GM19452 (cell line): ENCODE results near the gene DCAF7.

ENCODE experiments used
- ATAC-seq: cut with Tn5 transposase; IDR thresholded peaks from one replicate; pipeline ENCODE4 v1.9.1; 2021; ENCODE audit not compliant: unreplicated experiment

DCAF7 gene

DNA sequence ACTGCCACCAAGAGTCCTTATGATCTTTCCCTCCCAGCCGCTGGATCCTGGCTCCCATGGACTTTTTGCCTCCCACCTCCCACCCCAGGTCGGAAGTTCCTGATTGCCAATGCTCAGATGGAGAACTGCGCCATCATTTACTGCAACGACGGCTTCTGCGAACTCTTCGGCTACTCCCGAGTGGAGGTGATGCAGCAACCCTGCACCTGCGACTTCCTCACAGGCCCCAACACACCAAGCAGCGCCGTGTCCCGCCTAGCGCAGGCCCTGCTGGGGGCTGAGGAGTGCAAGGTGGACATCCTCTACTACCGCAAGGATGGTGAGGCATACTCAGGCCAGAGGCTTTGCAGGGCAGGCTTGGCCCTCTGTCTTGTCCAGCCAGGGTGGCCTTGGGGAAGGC is 26.2 kb upstream of the DCAF7 start:
- no peak for ATAC-seq

GRCh38 chr17:63525190-63525946 is 24.9 kb upstream of the DCAF7 start:
- ATAC-seq, result no peak

DNA sequence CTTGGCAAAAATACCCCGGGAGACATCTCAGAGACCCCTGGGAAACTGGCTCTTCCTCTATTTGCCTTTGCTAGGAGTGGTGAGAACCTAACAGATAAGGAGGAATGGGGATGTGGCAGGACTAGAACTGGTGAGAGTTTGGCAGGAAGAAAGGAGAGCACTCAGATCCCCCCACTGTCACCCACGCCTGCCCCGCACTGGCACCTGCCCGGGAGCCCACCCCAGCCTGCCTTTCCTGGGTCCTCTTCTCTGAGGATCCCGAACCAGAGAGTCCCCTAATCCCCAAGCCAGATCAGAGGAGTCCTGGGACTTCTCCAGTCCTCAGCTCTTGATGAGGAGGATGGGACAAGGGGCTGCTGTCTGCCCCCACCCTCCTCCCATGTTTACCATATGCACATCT is 23.4 kb upstream of the DCAF7 start:
- ATAC-seq, result no peak

DNA sequence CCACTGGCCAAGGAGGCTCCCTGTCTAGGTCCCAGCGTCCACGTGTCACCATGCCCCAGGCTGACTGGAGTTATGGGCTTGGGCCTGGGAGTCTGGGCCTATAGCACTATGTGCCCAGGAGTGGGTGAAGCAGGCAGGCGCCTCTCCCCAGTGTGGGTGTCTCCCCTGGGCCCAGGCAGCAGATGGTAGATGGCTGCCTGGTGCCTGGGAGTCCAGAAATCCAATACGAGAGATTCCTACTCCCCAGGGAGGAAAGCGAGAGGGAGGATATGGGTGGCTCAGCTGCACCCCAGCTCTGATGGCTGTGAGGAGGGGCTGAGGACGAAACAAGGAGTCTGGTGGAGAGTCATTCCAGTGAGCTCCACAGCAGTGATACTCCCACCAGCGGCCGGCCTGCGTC is 22.1 kb upstream of the DCAF7 start:
- ATAC-seq, result no peak

GRCh38 chr17:63529711-63530556 is 20.3 kb upstream of the DCAF7 start:
- no peak for ATAC-seq

DNA sequence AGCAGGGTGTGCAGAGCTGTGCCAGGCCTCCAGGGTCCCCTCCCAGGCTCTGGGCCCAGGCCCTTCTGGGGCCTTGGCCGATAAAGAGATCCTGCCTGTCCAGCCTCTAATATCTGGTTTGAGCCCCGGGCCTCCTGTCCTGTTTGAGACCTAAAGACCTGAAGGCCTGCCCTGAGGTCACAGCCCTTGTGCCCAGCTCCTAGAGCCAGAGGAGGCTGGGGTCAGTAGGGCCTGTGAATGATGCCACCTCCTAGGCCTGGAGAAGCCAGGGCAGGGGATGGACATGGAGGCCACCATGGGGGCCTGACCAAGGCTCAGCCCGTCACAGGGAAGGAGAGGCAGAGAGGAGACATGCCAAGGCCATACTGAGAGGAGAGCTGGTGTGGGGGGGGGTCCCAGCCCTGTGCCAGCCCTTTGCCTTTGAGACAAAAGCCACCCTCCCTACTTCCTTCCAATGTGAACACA is 19.7 kb upstream of the DCAF7 start:
- no peak for ATAC-seq

GRCh38 chr17:63531022-63531965 is 19.0 kb upstream of the DCAF7 start:
- no peak for ATAC-seq

DNA sequence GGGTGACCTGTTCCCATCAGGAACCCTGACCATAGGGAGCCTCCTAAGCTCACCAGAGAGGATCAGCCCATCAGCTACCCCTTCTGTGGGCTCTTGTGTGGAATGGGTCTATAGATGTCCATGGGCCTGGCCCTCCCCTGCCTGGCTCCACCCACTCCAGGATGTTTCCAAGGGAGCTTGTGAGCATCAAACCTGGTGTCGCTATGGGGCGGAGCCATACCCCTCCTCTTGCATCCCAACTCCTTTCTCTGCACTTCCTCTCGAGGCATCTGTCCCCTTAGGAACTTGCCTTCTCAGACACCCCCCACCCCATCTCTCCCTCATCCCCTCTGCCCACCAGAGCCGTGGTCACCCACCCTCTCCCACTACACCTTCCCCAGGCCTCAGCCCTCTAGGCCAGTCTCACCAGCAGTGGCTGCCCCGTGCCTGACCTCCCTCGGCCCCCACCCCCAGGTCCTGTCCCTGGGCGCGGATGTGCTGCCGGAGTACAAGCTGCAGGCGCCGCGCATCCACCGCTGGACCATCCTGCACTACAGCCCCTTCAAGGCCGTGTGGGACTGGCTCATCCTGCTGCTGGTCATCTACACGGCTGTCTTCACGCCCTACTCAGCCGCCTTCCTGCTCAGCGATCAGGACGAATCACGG is 16.7 kb upstream of the DCAF7 start:
- no peak for ATAC-seq

GRCh38 chr17:63534078-63534570 is 16.2 kb upstream of the DCAF7 start:
- no peak for ATAC-seq

DNA sequence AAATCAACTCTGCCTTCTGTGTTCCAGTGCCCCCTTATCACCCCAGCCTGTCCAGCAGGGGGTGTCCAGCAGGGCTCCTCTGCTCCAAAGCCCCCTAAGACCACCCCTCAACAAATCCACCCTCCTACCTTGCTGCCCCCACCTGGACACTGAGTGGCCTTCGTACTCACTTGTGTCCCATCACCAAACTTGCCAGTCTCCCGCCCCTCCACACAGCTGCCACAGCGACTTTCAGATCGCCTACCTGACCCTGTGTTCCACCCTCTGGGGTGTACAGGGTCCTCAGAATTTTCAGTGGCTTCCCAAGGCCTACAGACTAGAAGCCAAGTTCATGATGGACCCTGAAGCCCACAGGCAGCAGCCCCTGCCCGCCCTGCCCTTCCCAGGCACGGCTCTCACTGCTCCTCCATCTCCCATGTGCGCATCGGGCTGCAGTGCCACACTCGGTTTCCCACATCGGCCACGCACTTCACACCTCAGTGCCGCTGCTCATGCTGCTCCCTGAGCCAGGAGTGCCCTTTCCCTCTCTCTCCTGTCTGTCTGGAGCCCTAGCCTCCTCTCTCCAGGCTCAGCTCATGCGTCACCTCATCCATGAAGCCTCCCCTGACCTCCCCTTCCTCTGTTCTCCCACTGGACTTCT is 15.3 kb upstream of the DCAF7 start:
- no peak for ATAC-seq

- no peak for ATAC-seq
Observed at GRCh38 chr17:63535640-63536039, 14.6 kb upstream of the DCAF7 start.

GRCh38 chr17:63537001-63537400 is 13.3 kb upstream of the DCAF7 start:
- ATAC-seq, result no peak

DNA sequence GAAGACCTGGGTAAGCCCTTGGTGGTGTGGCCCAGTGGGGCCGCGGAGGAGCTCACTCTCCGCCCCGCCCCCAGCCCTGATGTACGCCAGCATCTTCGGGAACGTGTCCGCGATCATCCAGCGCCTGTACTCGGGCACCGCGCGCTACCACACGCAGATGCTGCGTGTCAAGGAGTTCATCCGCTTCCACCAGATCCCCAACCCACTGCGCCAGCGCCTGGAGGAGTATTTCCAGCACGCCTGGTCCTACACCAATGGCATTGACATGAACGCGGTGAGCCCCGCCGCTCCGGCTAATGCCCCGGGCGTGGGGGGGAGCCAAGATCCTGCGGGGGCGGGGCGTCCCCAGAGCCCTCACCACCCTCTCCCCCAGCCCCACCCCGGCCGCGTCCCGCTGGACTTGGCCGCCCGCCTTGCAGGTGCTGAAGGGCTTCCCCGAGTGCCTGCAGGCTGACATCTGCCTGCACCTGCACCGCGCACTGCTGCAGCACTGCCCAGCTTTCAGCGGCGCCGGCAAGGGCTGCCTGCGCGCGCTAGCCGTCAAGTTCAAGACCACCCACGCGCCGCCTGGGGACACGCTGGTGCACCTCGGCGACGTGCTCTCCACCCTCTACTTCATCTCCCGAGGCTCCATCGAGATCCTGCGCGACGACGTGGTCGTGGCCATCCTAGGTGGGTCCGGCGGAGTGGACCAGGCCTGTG is 12.1 kb upstream of the DCAF7 start:
- no peak for ATAC-seq

GRCh38 chr17:63538693-63539595 is 11.3 kb upstream of the DCAF7 start:
- no peak for ATAC-seq

DNA sequence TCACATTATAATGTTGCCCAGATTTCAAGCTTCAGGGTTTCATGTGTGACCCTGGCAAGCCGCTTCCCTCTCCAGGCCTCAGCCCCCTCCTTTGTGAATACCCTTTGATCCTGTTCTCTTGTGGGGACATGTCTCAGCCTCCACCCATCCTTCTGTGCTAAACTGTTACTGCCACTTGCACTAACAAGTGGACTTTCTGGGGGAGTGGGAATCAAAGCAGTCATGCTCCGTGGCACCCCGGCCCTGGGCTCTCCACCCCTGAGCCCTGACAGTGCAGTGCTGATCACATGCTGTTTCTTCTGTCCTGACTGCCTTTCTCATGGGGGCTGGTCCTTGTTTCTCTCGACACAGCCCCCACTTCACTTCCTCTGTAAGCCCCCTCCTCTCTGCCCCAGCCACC is 9.7 kb upstream of the DCAF7 start:
- ATAC-seq, result no peak

- ATAC-seq, result no peak
Observed at GRCh38 chr17:63542218-63542545, 8.1 kb upstream of the DCAF7 start.

DNA sequence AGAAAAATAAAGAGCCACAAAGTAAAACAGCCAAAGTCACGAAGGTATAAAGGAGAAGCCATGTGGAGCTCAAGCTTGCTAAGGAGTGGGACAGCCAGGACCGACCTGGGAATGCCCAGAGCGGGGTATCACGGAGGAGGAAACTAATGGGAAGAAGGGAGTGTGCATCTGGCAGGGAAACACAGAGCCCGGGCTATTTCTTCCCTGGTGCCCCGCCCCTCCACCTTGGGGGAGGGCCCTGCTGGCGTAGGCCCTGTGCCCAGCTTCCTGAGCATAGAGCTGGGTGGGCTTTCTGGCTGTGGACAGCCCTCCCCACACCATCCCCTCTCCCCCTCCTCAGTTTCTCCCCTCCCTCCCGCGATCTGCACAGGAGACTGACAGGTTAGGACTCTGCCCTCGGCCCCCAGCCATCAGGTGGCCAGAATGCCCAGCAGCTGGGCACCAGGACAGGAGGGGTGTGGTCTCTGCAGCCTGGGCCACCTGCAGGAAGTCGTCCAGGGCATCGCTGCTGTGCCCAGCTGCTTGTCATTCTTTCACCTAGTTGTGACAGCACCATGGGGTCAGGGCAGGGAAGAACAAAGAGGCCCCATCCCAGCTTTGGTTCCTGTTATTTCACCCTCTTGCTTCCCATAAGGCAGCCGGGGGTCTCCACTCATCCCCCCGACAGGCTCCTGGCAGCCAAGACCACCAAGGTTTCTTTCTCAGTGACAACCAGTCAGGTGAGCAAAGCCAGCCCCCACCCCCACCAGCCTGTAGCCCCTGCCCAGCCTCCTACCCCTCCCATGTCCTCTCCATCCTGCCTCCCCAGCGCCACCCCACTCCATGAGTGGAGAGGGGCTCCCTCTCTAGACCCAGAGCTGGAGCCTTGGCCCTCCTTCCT is 7.1 kb upstream of the DCAF7 start:
- ATAC-seq, result no peak
